ENCODE data around the gene RUBCNL. TPM values are rescaled to one million over a fixed set of nuclear protein-coding genes. Genes with fewer than 3 reads are reported as not detected.

The RUBCNL gene
- total RNA-seq, 1 experiment from 2014 or later, result 16.0 TPM

GRCh38 chr13:46360604-46361003, 26.4 kb downstream of the RUBCNL start:
- intact Hi-C loops (cut with micrococcal nuclease; ENCODE audit: unreplicated experiment), result no loop called here
- Histone ChIP-seq H3K36me3 (ENCODE audit: control insufficient read depth, insufficient read depth, low read length) (no peaks in the 10 kb centered on the region; the same call in none of the 2 replicates), H3K27me3 (replicated peaks; ENCODE audit: control insufficient read depth, insufficient read depth, low read length) (no peaks in the 10 kb centered on the region), H3K9me3 (no peaks in the 10 kb centered on the region), H3K4me3 (ENCODE audit: low read depth, low read length) (no peak overlapping the region), H3K4me1 (no peaks in the 10 kb centered on the region)
- no peak overlapping the region for H3K27ac Mint-ChIP-seq (ENCODE audit: unreplicated experiment)
- no peak overlapping the region for H3K4me3 Mint-ChIP-seq (ENCODE audit: unreplicated experiment)
- DNase-seq, result no peak
- peaks cover 36% of the 10 kb centered on the region for H3K36me3 Mint-ChIP-seq (ENCODE audit: insufficient read depth, unreplicated experiment)
- BruUV-seq (replicated peaks), result no TSS peak
- ChIA-PET CTCF (no interaction called here), POLR2A (no interaction called here)
- no peaks in the 10 kb centered on the region for H3K4me1 Mint-ChIP-seq (ENCODE audit: low read depth, unreplicated experiment)
- H3K27me3 Mint-ChIP-seq (ENCODE audit: insufficient read depth, unreplicated experiment), result no peaks in the 10 kb centered on the region
- H3K9me3 Mint-ChIP-seq (ENCODE audit: unreplicated experiment), result no peaks in the 10 kb centered on the region
- TF ChIP-seq, protein P1, sequence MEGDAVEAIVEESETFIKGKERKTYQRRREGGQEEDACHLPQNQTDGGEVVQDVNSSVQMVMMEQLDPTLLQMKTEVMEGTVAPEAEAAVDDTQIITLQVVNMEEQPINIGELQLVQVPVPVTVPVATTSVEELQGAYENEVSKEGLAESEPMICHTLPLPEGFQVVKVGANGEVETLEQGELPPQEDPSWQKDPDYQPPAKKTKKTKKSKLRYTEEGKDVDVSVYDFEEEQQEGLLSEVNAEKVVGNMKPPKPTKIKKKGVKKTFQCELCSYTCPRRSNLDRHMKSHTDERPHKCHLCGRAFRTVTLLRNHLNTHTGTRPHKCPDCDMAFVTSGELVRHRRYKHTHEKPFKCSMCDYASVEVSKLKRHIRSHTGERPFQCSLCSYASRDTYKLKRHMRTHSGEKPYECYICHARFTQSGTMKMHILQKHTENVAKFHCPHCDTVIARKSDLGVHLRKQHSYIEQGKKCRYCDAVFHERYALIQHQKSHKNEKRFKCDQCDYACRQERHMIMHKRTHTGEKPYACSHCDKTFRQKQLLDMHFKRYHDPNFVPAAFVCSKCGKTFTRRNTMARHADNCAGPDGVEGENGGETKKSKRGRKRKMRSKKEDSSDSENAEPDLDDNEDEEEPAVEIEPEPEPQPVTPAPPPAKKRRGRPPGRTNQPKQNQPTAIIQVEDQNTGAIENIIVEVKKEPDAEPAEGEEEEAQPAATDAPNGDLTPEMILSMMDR (IDR thresholded peaks at IDR 0.05; ENCODE audit: insufficient read depth in 1 of 2, low read depth in 1 of 2, low read length in 1 of 2, severe bottlenecking in 1 of 2, unreplicated experiment in 1 of 2), result no peak

DNA sequence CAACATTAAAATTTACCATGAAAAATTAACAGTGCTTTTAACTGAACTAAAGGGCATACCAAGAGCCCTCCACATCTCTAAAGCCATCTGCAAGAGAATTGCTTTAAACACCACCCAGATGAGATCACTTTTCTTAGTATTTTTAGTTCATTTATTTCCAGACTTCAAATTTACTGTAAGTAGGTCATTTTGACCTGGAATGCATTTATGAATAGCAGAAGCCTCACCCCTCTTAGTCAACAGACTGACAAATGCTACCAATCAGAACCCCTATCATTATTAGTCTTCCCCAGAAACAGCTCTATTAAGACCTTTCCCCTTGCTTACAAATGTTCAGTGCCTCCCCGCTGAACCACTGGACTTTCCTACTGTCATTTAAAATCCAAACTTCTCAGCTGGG, 27.3 kb downstream of the RUBCNL start:
- DNase-seq, result no peak
- intact Hi-C loops (cut with micrococcal nuclease; ENCODE audit: unreplicated experiment), result no loop called here
- H3K4me3 Mint-ChIP-seq (ENCODE audit: unreplicated experiment), result no peak overlapping the region
- no peaks in the 10 kb centered on the region for H3K4me1 Mint-ChIP-seq (ENCODE audit: low read depth, unreplicated experiment)
- Histone ChIP-seq H3K36me3 (ENCODE audit: control insufficient read depth, insufficient read depth, low read length) (no peaks in the 10 kb centered on the region; the same call in 1 of the 2 replicates), H3K27me3 (replicated peaks; ENCODE audit: control insufficient read depth, insufficient read depth, low read length) (no peaks in the 10 kb centered on the region), H3K4me1 (no peaks in the 10 kb centered on the region), H3K4me3 (ENCODE audit: low read depth, low read length) (no peak overlapping the region), H3K9me3 (no peaks in the 10 kb centered on the region)
- no peak overlapping the region for H3K27ac Mint-ChIP-seq (ENCODE audit: unreplicated experiment)
- H3K36me3 Mint-ChIP-seq (ENCODE audit: insufficient read depth, unreplicated experiment), result peaks cover 42% of the 10 kb centered on the region
- H3K27me3 Mint-ChIP-seq (ENCODE audit: insufficient read depth, unreplicated experiment), result no peaks in the 10 kb centered on the region
- ChIA-PET POLR2A (no interaction called here), CTCF (no interaction called here)
- peaks cover 3% of the 10 kb centered on the region for H3K9me3 Mint-ChIP-seq (ENCODE audit: unreplicated experiment)
- no TSS peak for BruUV-seq (replicated peaks)
- TF ChIP-seq, protein P1 (IDR thresholded peaks at IDR 0.05; ENCODE audit: insufficient read depth in 1 of 2, low read depth in 1 of 2, low read length in 1 of 2, severe bottlenecking in 1 of 2, unreplicated experiment in 1 of 2), result no peak

DNA sequence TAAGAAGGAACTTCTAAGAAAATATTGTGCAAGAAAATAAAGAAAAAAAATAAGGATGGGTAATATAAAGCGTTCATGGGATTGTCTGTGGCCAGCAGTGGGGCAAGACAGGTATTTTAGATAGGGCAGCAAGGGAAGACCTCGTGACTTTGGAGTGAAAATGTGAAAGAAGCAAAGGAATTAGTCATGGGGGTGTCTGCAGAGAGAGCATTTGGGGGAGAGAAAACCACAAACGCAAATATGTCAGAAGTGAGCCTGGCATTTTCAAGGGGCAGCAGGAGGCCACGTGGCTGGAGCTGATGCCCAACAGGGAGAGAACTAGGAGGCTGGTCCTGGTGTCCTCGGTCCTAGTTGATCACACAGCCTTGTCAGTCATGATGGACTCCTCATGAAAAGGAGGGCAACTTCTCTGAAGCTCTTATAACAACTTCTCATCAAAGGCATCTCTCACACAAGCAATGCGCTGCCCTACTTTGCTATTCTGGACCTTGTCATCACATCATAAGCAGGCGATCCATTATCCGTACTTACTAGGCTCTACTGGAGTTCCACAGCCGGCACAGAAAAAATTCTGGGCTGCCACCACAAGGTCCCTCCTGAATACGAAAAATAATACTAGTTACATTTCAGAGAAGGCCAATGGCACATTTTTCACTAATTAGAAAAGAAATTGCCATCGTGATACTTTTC, 31.0 kb downstream of the RUBCNL start:
- no TSS peak for BruUV-seq (replicated peaks)
- Mint-ChIP-seq H3K27me3 (ENCODE audit: insufficient read depth, unreplicated experiment) (no peaks in the 10 kb centered on the region), H3K4me1 (ENCODE audit: low read depth, unreplicated experiment) (no peaks in the 10 kb centered on the region), H3K27ac (ENCODE audit: unreplicated experiment) (no peak overlapping the region), H3K4me3 (ENCODE audit: unreplicated experiment) (no peak overlapping the region), H3K36me3 (ENCODE audit: insufficient read depth, unreplicated experiment) (peaks cover 41% of the 10 kb centered on the region), H3K9me3 (ENCODE audit: unreplicated experiment) (peaks cover 7% of the 10 kb centered on the region)
- no peaks in the 10 kb centered on the region for H3K4me1 ChIP-seq
- DNase-seq, result no peak
- no peaks in the 10 kb centered on the region for H3K36me3 ChIP-seq (ENCODE audit: control insufficient read depth, insufficient read depth, low read length)
- intact Hi-C loops (cut with micrococcal nuclease; ENCODE audit: unreplicated experiment), result no loop called here
- no peaks in the 10 kb centered on the region for H3K9me3 ChIP-seq
- ChIA-PET CTCF (no interaction called here), POLR2A (no interaction called here)
- TF ChIP-seq, protein P1 (IDR thresholded peaks at IDR 0.05; ENCODE audit: insufficient read depth in 1 of 2, low read depth in 1 of 2, low read length in 1 of 2, severe bottlenecking in 1 of 2, unreplicated experiment in 1 of 2), result no peak
- no peak overlapping the region for H3K4me3 ChIP-seq (ENCODE audit: low read depth, low read length)
- H3K27me3 ChIP-seq (replicated peaks; ENCODE audit: control insufficient read depth, insufficient read depth, low read length), result no peaks in the 10 kb centered on the region
